Measurements from ENCODE around the gene ST3GAL2.
"Not testable (repeated sequence)": the region's sequence is repeated elsewhere in the genome, so short reads cannot be mapped to it uniquely, and the experiment has no call there.

The ST3GAL2 gene

DNA sequence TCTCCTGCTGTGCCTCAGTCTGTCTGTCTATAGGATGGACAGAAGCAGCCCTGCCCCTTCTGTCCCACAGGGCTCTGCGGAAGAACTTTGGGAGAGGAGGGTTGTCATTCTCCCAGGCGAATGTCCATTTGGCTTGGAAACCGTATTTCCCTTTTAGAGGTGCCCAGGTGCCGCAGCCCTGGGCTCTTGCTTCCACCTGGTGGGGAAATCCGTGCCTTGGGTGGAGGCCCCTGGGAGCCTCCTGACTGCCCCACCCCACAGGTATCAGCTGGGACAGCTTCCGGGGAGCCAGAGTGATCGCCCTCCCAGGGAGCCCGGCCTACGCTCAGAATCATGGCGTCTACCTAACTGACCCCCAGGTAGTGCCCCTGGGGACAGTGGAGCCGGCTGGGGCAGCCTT, 28.2 kb upstream of the ST3GAL2 start:
- no peak for DNase-seq

DNA sequence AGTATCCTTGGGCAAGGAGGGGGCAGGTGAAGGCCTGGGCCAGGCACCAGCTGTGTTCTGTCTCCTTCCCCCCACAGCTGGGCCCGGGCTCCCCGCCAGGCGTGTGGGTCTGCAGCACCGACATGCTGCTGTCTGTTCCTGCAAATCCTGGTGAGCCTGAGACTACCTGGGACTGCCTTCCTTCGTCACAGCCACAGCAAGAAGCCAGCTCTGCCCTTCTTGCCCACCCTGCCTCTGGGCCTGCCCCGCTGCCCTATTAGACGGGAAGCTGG, 27.8 kb upstream of the ST3GAL2 start:
- DNase-seq: no peak

DNA sequence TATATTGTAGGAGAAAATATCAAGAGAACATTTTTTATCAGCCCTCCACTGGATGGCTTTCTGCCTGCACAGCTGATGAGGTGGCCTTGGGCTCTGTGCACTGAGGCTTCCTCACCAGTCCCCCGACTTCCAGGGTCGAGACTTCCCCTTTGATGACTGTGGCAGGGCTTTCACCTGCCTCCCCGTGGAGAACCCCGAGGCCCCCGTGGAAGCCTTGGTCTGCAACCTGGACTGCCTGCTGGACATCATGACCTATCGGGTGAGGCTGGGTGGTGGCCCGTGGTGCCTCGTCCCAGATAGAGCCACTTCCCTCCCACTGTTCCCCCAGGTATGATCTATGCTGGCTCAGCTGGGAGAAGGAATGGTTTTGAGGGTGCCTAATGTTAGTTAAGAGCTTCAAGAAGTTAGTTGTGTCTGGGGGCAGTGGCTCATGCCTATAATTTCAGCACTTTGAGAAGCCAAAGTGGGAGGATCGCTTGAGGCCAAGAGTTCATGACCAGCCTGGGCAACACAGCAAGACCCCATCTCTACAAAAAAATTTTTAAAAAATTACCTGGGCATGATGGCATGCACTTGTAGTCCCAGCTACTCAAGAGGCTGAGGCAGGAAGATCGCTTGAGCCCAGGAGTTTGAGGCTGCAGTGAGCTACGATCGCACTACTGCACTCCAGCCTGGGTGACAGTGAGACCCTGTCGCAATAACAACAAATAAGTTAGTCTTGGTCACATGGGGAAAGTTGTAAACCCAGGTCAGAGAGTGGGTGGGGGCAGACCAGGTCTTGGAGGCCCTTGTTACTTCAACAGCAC, 27.3 kb upstream of the ST3GAL2 start:
- DNase-seq: no peak

DNA sequence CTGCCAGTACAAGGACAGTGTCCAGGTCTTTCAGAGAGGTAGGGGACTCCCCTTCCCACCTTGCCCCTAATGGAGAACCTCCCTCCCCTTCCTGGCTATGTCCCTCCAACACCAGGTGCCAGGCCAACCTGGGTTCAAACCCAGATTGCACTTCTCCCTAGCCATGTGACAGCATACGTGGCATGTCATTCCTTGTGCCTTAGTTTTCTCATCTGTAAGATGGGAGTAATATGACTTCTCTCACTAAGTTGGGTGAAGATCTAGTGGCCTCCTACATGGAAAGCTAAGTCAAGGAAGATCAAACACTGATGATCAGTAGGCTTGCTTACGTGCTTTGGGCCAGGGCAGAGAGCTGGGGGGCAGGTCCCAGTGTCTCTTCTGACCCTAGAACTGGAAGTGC, 24.3 kb upstream of the ST3GAL2 start:
- DNase-seq: no peak

DNA sequence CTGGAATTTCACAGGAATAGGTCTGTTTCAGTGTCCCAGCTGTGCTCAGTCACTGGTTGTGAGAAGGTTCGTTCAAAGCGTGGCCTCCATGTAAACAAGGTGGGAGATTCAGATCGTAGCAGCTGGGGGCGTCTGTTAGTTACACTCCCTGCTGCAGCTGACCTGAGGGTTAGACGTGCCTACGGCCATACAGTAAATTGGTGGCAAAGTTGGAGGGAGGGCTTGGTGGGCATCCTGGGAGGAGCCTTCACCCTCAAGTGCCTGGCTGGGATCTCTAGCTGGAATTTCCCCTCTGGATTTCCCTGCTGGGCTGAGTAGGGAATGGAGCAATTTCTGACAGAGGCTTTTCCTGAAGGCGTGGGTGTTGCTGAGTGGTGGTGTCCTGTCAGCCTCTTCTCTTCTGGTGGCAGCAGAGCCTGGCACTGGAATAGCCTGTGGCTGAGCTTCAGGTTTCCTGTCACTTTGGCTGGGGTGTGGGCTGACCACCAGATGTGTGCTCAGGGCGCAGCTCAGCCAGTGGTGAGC, 21.9 kb upstream of the ST3GAL2 start:
- no peak for DNase-seq

DNA sequence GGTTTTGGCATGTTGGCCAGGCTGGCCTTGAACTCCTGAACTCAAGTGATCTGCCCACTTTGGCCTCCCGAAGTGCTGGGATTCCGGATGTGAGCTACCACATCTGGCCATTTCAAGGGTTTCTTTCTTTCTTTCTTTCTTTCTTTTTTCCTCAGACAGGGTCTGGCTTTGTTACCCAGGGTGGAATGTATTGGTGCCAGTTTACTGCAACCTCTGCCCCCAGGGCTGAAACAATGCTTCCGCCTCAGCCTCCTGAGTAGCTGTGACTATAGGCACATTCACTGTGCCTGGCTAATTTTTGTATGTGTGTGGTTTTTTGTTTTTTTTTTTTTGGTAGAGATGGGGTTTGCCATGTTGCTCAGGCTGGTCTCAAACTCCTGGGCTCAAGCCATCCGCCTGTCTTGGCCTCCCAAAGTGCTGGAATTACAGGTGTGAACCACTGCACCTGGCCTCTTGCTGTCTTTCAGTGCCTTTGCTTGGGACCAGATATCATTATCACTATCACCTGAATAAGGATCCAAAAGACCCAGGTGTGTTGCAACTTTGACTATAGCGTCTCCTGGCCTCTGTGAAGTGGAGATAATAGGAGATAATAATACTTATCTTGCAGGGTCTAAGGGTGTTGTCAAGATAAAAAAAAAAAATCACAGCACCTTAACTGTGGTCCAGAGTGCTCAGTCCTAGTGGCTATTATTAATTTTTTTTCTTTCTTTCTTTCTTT, 18.7 kb upstream of the ST3GAL2 start:
- DNase-seq: no peak

DNA sequence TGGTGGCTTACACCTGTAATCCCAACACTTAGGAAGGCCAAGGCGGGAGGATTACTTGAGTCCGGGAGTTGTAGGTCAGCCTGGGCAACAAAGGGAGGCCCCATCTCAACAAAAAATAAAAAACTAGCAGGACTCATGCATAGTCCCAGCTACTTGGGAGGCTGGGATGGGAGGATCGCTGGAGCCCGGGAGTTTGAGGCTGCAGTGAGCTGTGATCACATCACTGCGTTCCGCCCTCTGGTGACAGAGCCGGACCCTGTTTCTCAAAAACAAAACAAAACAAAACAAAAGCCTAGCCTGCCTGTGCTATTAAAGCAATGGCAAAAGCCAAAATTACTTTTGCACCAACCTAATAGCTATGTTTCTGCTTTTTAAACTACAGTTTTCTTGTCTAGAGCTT, 17.0 kb upstream of the ST3GAL2 start:
- no peak for DNase-seq

DNA sequence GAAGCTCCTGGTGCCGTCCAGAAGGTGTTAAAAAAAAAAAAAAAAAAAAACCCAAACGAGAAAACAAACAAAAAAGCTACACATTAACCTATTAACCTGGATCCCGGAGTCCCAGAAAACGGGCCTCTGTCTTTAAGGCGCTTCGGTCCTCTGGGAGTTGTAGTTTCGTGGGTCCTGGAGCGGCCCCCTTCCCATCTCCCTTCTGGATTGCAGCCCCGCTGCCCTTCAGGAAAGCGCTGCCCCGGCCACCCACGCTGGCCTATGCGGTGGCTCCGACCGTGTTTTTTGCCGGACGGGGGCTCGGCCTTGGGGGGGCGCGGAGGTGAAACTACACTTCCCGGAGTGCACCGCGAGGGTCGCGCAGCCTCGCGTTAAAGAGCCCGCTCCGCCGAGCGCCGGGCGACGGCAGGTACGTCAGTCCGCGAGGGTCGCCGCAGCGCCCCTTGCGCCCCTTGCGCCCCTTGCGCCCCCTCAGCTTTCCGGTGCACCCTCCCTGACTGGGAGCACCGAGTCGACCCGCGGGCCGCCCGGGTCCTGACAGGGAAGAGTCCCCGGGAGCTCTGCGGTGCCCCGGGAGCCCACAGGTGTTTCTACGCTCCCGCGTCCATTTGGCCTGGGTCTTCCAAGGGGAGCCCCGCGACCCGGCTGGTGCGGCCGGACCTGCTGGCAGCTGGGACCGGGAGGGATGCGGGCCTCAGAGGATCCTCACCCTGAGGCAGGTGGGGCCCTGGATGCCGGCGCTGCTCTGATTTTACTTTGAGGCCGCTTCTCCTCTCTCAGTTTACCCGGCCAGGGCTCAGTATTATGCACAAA, 15.5 kb upstream of the ST3GAL2 start, which contains the start of gene FCSK:
TSS of gene FCSK (plus strand) at position 374 of the 813 bp plus-strand sequence. CDS start 8,596 bp downstream, outside the sequence.
- peak; percentile 45 for DNase-seq

DNA sequence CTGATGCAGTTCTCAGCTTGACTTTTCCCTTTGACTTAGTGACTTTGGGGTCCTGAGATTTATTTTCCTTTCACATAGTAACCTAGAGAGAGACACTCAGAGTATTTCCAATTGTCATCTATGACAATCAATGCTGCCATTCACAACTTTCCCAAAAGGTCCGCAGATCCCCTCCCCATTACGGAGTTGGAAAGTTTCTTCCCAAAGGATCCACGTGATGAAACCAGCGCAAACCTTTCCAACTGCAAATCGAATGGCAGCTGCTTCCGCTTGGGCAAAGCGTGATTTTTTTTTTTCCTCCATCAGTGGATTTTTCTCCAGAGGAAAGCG, 15.0 kb upstream of the ST3GAL2 start:
- DNase-seq: no peak

DNA sequence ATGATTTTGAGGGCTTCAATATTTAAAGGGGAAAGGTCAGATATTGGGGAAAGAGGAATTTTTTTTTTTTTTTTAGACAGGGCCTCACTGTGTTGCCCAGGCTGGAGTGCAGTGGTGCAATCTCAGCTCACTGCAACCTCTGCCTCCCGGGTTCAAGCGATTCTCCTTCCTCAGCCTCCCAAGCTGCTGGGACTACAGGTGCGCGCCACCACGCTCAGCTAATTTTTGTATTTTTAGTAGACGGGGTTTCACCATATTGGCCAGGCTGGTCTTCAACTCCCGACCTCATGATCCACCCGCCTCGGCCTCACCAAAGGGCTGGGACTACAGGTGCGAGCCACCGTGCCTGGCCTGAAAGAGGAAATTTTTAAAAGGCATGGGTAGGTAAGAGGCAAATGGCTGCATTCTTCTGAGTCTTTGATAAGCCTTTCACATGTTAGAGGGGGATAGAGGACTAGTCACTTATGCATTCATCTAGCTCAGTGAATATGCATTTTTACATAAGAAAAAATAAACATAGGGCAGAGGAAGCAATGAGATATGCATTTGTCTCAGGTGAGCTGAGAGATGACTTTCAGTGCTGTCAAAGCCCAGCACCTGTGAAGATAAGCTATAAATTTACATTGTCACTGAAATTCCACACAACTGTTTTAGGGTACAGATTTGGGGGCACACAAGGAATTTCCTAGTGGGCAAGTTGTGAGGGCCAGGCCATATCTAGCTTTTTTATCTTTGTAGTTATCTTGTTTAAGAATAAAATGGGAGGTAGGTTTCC, 14.4 kb upstream of the ST3GAL2 start:
- DNase-seq: no peak

DNA sequence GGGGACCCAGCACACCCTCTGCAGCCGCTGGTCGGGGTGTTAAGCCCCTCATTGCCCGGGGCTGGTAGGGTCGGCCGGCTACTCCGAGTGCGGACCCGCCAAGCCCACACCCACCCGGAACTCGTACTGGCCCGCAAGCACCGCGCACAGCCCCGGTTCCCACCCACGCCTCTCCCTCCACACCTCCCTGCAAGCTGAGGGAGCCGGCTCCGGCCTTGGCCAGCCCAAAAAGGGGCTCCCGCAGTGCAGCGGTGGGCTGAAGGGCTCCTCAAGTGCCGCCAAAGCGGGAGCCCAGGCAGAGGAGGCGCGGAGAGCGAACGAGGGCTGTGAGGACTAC, 12.1 kb upstream of the ST3GAL2 start:
- not testable (repeated sequence) for DNase-seq

DNA sequence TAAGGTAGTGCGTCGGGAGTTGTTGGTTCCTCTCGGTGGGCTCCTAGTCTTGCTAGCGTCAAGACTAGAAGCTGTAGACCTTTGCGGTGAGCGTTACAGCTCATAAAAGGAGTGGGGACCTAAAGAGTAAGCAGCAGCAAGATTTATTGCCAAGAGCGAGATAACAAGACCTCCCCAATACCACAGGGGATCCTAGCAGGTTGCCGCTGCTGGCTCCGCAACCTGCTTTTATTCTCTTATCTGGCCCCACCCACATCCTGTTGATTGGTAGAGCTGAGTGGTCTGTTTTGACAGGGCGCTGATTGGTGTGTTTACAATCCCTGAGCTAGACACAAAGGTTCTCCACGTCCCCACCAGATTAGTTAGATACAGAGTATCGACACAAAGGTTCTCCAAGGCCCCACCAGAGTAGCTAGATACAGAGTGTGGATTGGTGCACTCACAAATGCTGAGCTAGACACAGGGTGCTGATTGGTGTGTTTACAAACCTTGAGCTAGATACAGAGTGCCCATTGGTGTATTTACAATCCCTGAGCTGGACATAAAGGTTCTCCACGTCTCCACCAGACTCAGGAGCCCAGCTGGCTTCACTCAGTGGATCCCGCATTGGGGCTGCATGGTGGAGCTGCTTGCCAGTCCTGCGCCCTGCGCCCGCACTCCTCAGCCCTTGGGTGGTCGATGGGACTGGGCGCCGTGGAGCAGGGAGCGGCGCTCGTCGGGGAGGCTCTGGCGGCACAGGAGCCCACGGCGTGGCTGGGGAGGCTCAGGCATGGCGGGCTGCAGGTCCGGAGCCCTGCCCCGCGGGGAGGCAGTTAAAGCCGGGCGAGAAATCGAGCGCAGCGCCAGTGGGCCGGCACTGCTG, 11.5 kb upstream of the ST3GAL2 start:
- DNase-seq: not testable (repeated sequence)

DNA sequence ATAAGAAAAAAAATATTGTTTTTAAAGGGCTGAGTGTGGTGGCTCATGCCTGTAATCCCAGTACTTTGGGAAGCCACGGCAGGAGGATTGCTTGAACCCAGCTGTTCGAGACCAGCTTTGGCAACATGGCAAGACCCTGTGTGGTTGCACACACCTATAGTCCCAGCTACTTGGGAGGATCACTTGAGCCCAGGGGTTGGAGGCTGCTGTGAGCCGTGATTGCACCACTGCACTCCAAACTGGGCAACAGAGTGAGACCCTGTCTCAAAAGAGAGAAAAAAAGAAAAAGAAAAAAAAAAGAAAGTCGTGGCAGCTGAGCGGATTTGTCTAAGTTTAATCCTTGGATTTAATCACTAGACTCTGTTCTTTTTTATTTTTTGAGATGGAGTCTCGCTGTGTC, 9.2 kb upstream of the ST3GAL2 start:
- DNase-seq: no peak

DNA sequence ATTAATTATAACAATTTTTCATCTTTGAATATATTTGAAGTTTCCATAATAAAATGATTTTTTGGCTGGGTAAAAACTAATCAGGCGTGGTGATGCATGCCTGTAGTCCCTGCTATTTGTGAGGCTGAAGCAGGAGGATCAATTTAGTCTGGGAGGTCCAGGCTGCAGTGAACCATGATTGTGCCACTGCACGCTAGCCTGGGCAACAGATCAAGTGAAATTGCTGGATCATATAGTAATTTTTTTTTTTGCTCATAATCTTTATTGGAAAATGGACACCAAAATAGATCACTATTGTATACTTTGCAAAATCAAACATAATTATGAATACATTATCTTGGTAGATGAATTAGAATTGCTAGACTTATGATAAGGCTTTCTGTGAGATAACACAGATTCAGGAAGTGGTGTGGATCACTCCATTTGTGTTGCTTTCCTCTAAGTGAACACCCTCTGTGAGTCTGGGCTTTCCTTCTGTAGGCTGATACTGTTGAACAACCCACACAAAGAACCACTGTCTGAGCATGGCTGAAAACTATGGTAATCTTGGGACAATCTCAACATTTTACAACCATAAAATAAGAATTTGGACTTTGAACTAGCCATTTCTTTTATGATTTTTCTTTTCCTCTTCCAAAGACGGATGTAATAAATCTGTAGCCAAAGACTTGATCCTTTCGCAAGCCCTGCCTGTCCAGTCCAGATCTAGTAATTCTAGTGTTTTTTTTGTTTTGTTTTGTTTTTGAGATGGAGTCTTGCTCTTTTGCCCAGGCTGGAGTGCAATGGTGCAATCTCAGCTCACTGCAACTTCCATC, 5.6 kb upstream of the ST3GAL2 start:
- no peak for DNase-seq

DNA sequence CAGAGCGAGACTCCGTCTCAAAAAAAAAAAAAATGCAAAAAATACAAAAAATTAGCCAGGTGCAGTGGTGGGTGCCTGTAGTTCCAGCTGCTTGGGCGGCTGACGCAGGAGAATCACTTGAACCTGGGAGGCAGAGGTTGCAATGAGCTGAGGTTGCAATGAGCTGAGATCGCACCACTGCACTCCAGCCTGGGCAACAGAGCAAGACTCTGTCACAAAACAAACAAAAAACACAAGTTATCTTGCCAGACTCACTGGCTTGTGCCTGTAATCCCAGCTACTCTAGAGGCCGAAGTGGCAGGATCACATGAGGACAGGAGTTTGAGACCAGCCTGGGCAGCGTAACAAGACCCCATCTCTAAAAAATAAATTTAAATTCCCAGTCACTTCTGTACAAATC, 3.4 kb upstream of the ST3GAL2 start:
- DNase-seq: no peak

DNA sequence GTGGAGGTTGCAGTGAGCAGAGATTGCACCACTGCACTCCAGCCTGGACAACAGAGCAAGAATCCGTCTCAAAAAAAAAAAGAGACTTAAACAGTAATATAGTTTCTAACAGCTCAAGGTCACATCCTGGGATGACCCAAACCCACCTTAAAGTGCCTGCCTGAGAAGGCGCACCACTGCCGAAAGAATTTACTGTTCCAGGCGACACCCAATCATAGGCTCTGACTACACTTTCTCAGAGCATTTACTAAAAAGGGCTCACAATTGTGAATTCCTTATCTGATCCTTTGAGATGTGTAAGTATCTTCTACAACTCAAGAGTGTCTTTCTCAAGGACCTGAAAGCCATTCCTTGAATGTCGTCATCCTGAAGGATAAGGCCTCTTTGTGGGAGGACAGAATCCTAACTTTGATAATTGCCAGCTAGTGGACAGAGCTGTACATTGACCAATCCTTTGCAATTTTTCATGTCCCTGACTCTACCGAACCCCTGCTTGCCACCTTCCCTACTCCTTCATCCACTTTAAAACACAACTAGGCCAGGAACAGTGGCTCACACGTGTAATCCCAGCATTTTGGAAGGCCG, 2.6 kb upstream of the ST3GAL2 start:
- no peak for DNase-seq

DNA sequence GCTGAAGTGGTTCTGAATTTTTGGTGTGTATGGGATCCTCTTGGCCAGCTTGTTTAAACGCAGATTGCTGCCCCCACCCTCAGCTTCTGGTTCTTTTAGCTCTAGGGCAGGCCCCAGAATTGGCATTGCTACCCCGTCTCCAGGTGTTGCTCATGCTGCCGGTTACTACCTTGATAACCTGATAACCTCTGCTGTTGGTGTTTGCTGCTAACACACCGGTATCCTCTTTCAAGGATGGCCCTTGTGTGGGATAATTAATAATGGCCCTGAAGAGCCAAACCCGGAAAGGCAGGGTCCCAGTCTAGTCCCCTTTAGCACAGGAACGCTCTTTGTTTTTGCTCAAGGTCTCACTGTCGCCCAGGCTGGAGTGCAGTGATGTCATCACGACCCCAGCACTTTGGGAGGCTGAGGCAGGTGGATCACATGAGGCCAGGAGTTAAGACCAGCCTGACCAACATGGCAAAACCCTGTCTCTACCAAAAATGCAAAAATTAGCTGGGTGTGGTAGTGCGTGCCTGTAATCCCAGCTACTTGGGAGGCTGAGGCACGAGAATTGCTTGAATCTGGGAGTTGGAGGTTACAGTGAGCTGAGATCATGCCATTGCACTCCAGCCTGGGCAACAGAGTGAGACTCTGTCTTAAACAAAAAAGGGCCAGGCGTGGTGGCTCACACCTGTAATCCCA, 1.3 kb upstream of the ST3GAL2 start:
- DNase-seq: no peak

DNA sequence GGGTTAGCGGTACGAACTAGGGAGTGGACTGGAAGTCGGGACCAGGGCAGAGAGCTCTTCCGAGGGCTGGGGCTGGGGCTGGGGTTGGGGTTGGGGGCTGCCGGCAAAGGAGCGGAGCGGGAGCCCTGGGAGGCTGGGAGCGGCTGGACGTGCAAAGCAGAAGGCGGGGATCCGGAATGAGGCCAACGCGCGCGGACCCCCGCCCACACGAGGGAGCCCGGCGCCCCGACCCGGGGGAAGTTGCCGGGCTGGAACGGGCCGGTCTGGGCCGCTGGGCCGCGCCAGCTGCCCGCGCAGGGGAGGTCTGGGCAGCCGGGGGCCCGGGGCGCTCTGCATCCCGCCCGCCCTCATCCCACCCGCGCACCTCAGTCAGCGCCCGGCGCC, 323 bp downstream of the ST3GAL2 start:
- no peak for DNase-seq

DNA sequence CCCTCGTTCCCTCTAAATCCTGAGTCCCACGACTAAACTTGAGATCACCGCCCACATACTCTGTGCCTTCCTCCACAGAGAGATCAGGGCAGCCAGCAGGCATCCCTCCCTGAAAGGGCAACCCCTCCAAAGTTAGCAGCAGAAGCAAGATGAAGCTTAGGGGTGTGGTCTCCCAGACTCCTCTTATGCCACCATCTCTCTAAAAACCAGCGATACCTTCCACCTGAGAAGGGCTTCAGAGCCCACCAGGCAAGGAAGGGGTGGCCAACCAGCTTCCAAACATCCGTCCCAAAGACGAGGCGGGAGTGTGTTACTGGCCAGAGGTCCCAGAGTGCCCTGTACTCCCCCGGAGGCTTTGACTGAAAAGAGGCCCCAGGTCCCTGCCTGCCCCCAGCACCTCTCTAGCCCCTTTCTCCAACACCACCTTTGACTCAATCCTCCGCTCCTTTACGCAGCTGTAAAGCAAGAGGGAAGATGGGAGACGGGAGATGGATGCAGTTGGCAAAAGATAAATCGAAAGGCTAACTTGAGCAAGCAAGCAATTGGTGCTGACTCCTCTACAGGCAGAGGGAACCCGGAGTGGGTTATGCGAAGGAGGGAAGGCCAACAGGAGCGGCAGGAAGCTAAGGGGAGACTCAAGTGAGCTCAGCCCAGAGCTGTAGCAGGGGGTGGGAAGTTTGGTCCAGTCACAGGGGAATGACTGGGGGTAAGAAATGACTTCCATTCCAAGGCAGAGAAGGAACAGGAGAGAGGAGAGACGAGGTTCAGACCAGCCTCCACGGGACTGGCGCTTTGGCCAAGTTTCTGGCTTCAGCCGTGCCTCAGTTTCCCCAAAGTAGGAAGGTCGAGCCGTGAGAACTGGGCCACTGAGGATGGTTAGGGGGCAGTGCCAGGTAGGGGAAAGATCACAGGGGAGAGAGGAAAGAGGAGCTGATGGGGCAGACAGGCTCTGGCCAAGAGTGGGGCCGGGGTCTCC, 1.0 kb downstream of the ST3GAL2 start:
- no peak for DNase-seq
